ENCODE results near the gene FAM32A. TPM values are rescaled to one million over a fixed set of nuclear protein-coding genes. Genes with fewer than 3 reads are reported as not detected.

The FAM32A gene
- polyA plus RNA-seq, 1 of the 3 experiments (the other 2 are of a cell fraction): 156 TPM

GRCh38 chr19:16197188-16197621, 12.0 kb downstream of the FAM32A start:
- CTCF ChIA-PET: interaction anchor here (0.5 to 1.4 kb wide), 2 partner anchors 12 to 37 kb away, joined by 3 to 8 read pairs; partner anchors contain the start of gene FAM32A
- Histone ChIP-seq H3K4me3 (ENCODE audit: low read depth in 2 of 2, low read length in 1 of 2) (peak overlapping the region; percentile 94 to 99), H3K27me3 (ENCODE audit: insufficient read depth) (no peaks in the 10 kb centered on the region), H3K79me2 (ENCODE audit: insufficient read depth) (peaks cover 44% of the 10 kb centered on the region), H3K4me1 (ENCODE audit: control insufficient read depth in 1 of 2, insufficient read depth in 2 of 2, low read depth in 1 of 2, low read length in 1 of 2) (peaks cover 13 to 17% of the 10 kb centered on the region in 2 experiments; a peak in 3 of 4 replicates), H2AFZ (ENCODE audit: low read depth) (peak overlapping the region; percentile 87), H3K4me2 (peak overlapping the region; percentile 98), H3F3A (replicated peaks; ENCODE audit: insufficient read depth) (peaks cover 16% of the 10 kb centered on the region), H3K36me3 (replicated peaks in 1 of 2; ENCODE audit: control insufficient read depth in 1 of 2, insufficient read depth in 2 of 2, low read length in 1 of 2) (peaks cover 1 to 21% of the 10 kb centered on the region in 2 experiments), H3K27ac (ENCODE audit: low read depth in 2 of 2, low read length in 1 of 2) (peak overlapping the region; percentile 85 to 88), H4K20me1 (ENCODE audit: insufficient read depth) (peaks cover 28% of the 10 kb centered on the region), H3K9me2 (no peaks in the 10 kb centered on the region), H3K9me3 (no peaks in the 10 kb centered on the region), H3K9ac (peak overlapping the region; percentile 93)
- POLR2A ChIA-PET: interaction anchor here (1.1 to 1.6 kb wide), 2 partner anchors 9 to 12 kb away, joined by 7 to 18 read pairs; partner anchors contain the start of gene FAM32A
- no peak for DNase-seq
- 3% methylated on average over 2 of the region's 2 CpGs for WGBS (ENCODE audit: low lambda C conversion rate)
- TF ChIP-seq CHD2 (IDR thresholded peaks at IDR 0.05; ENCODE audit: low read length, partially characterized antibody) (no peak), JUND (IDR thresholded peaks at IDR 0.05) (peak; percentile 33; the same call in 1 of the 2 replicates), EP300 (IDR thresholded peaks at IDR 0.05; ENCODE audit: borderline replicate concordance in 1 of 2, low read depth in 1 of 2, low read length in 1 of 2) (0 out of 4 replicates have a peak, but pooled peaks have one; percentile 3 to 4), PBX3 (IDR thresholded peaks at IDR 0.05) (peak; percentile 64), CTCF (IDR thresholded peaks at IDR 0.05) (no peak), YY1 (IDR thresholded peaks at IDR 0.05; ENCODE audit: low read depth) (no peak), SIN3A (IDR thresholded peaks at IDR 0.05; ENCODE audit: borderline replicate concordance, low read depth, low read length) (0 out of 2 replicates have a peak, but pooled peaks have one; percentile 27), USF2 (IDR thresholded peaks at IDR 0.05; ENCODE audit: borderline replicate concordance, low read depth, low read length) (no peak), TCF12 (IDR thresholded peaks at IDR 0.05) (peak; percentile 30; the same call in 1 of the 2 replicates), ZBTB33 (IDR thresholded peaks at IDR 0.05; ENCODE audit: borderline replicate concordance, low read depth) (no peak), SMC3 (IDR thresholded peaks at IDR 0.05; ENCODE audit: low read depth, low read length) (no peak), MXI1 (IDR thresholded peaks at IDR 0.05; ENCODE audit: low read depth, low read length) (no peak), FOSL2 (IDR thresholded peaks at IDR 0.05; ENCODE audit: borderline replicate concordance, low read depth) (peak; percentile 28; the same call in 1 of the 2 replicates)

Data from SK-N-SH (cell line).